Measurements from ENCODE around the gene GPS2. TPM values are rescaled to one million over a fixed set of nuclear protein-coding genes. Genes with fewer than 3 reads are reported as not detected.
A peak's percentile ranks its signal among the peaks of the same experiment; 100 is the strongest.

Gene GPS2
- total RNA-seq, 6 experiments from 2014 or later, result 34.7 to 45.2 (median 40.7) TPM

GRCh38 chr17:7308625-7309433, 6.3 kb downstream of the GPS2 start:
- peak overlapping the region; percentile 94 for H3K27ac Mint-ChIP-seq
- H3K36me3 Mint-ChIP-seq (ENCODE audit: low read depth), result peaks cover 50% of the 10 kb centered on the region
- peak overlapping the region; percentile 94 for H3K4me3 Mint-ChIP-seq
- DNase-seq, result peak; percentile 80
- peaks cover 16% of the 10 kb centered on the region for H3K27me3 Mint-ChIP-seq (ENCODE audit: insufficient read depth)
- peaks cover 52% of the 10 kb centered on the region for H3K4me1 Mint-ChIP-seq (ENCODE audit: low read depth)
- no peaks in the 10 kb centered on the region for H3K9me3 Mint-ChIP-seq
- no peak for TF ChIP-seq CTCF (IDR thresholded peaks at IDR 0.05)

GRCh38 chr17:7307686-7308624, 7.2 kb downstream of the GPS2 start:
- no peak for DNase-seq
- H3K4me3 Mint-ChIP-seq, result peak overlapping the region; percentile 94
- H3K27me3 Mint-ChIP-seq (ENCODE audit: insufficient read depth), result peaks cover 12% of the 10 kb centered on the region
- TF ChIP-seq CTCF (IDR thresholded peaks at IDR 0.05), result peak; percentile 36
- peaks cover 43% of the 10 kb centered on the region for H3K4me1 Mint-ChIP-seq (ENCODE audit: low read depth)
- H3K27ac Mint-ChIP-seq, result peak overlapping the region; percentile 99
- H3K36me3 Mint-ChIP-seq (ENCODE audit: low read depth), result peaks cover 41% of the 10 kb centered on the region
- no peaks in the 10 kb centered on the region for H3K9me3 Mint-ChIP-seq

GRCh38 chr17:7306911-7307685, 8.1 kb downstream of the GPS2 start, which contains the start of gene EIF5A:
EIF5A (plus strand) TSS chr17:7307628; CDS start chr17:7309636, 2,008 bp downstream.
- DNase-seq, result peak; percentile 100
- Mint-ChIP-seq H3K4me3 (peak within 1 kb of the TSS; percentile 94), H3K4me1 (ENCODE audit: low read depth) (peaks cover 36% of the 10 kb centered on the region), H3K27me3 (ENCODE audit: insufficient read depth) (peaks cover 10% of the 10 kb centered on the region), H3K27ac (peak within 1 kb of the TSS; percentile 99), H3K9me3 (no peaks in the 10 kb centered on the region), H3K36me3 (ENCODE audit: low read depth) (peaks cover 33% of the 10 kb centered on the region)
- TF ChIP-seq CTCF (IDR thresholded peaks at IDR 0.05), result no peak

- Mint-ChIP-seq H3K27me3 (ENCODE audit: insufficient read depth) (peaks cover 18% of the 10 kb centered on the region), H3K36me3 (ENCODE audit: low read depth) (peaks cover 8% of the 10 kb centered on the region), H3K4me1 (ENCODE audit: low read depth) (peaks cover 9% of the 10 kb centered on the region), H3K9me3 (no peaks in the 10 kb centered on the region), H3K4me3 (no peak overlapping the region), H3K27ac (no peak overlapping the region)
- TF ChIP-seq CTCF (IDR thresholded peaks at IDR 0.05), result no peak
- DNase-seq, result no peak
These were observed 11.0 kb downstream of the GPS2 start for GRCh38 chr17:7304179-7304578.

All from HFFc6 (cell line).